LHCN-M2 (cell line): ENCODE measurements around the gene ELAPOR2. TPM values are rescaled to one million over a fixed set of nuclear protein-coding genes. Genes with fewer than 3 reads are reported as not detected.
"Not testable (repeated sequence)": the region's sequence is repeated elsewhere in the genome, so short reads cannot be mapped to it uniquely, and the experiment has no call there.

ENCODE experiments used
- DNase-seq: peaks from one replicate; pipeline ENCODE4 v3.0.0-alpha.2; 2012; ENCODE audit warnings: low read depth
- polyA plus RNA-seq: library from polyadenylated mRNA; unstranded; fragments of >200 nt; gene quantifications from one replicate; pipeline ENCODE4 v1.2.1, GENCODE V29; 2012; ENCODE audit warnings: missing spikeins
- total RNA-seq: library from RNA; depleted of rRNA; stranded (reverse); fragments of >200 nt; gene quantifications from 2 replicates; pipeline ENCODE4 v1.2.3, GENCODE V29; 2014; rRNA removed

Gene ELAPOR2, protein sequence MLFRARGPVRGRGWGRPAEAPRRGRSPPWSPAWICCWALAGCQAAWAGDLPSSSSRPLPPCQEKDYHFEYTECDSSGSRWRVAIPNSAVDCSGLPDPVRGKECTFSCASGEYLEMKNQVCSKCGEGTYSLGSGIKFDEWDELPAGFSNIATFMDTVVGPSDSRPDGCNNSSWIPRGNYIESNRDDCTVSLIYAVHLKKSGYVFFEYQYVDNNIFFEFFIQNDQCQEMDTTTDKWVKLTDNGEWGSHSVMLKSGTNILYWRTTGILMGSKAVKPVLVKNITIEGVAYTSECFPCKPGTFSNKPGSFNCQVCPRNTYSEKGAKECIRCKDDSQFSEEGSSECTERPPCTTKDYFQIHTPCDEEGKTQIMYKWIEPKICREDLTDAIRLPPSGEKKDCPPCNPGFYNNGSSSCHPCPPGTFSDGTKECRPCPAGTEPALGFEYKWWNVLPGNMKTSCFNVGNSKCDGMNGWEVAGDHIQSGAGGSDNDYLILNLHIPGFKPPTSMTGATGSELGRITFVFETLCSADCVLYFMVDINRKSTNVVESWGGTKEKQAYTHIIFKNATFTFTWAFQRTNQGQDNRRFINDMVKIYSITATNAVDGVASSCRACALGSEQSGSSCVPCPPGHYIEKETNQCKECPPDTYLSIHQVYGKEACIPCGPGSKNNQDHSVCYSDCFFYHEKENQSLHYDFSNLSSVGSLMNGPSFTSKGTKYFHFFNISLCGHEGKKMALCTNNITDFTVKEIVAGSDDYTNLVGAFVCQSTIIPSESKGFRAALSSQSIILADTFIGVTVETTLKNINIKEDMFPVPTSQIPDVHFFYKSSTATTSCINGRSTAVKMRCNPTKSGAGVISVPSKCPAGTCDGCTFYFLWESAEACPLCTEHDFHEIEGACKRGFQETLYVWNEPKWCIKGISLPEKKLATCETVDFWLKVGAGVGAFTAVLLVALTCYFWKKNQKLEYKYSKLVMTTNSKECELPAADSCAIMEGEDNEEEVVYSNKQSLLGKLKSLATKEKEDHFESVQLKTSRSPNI
- total RNA-seq: 5.7 and 6.0 TPM in 2 replicates
- 2.7 TPM for polyA plus RNA-seq

- DNase-seq: peak; percentile 65
These were observed at the start of gene ELAPOR2 for GRCh38 chr7:87059525-87060287. Gene ELAPOR2, minus strand, starts transcription at chr7:87059654. Its CDS starts 141 bp downstream, at chr7:87059513.

DNA sequence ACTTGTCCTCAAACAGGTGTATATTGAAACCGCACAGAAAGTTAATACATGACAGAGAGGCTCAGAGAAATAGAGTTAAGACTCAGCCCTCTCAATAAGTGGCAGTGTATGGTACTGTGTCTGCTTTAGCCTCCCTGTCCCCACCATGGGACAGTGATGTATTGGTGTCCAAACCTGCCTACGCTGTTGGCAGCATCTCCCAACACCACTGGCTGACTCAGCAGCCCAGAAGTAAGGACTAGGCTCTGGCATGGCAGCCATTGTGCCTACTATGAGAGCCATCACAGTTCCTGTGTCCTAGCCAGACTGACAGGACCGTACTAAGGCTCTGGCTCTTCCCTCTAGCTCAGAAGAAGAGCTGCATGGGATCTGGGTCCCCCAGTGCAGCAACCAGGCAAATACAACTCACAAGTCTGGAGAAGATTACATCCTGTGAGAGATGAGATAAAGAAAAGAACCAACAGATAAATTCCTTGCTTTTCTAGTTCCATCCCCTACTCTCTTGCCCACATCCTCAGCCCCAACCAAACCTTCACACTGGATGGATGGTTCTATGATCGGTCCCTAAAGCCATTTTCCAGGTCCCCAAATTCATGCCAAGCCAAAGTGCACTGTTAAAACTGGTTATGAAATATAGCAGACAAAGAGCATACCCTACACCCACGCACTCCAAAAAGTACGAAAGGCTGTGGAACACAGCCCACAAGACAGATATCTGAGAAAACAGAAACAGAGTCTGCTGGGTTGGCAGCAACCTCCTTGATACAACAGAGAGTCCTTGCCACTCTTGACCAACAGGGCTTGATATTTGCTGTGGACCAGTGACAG, 48.7 kb upstream of the ELAPOR2 start:
- no peak for DNase-seq

DNA sequence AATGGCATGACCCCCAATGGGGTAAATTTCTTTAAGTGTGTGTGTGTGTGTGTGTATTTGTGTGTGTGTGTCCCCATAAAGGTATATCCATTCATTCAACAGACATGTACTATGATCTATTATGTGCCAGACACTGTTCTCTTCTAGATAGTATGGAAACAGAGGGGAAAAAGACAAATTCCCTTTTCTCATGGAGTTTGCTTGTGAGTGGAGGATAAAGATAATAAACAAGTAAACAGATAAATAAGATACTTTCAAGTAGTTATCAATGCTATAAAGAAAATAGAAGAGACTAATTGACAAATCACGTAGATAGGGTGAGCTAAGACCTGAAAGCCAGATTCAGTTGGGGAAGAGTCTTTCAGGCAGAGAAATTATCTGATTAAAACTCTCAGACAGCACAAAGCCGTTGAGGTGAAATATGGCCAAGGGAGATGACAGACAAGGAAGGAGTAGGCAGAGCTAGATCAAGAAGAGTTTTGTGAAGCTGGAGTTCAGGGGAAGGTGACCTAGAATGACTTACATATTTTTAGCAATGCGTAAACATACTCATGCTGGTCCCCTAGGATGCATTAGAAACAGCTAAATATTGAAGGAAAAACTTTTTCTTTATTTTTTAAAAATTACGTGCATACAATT, 47.6 kb upstream of the ELAPOR2 start:
- DNase-seq: no peak

GRCh38 chr7:87105401-87105800, 45.9 kb upstream of the ELAPOR2 start:
- no peak for DNase-seq

DNA sequence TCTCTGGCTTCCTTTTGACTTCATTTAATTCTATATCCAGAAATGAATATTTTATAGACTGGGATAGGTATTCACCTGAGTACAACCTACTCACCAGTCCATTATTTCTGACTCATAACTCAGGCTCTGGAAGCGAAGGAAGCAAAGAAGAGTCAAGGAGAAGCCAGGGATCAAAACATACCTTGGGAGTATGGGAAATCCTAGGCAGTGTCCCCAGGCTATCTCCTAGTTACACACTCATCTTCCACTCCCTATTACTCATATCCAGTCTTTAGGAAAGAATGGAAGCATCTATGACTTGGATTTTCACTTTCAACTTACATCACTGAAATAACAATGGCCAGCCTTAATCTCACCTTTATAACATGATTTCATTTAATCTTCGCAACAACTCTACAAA, 40.9 kb upstream of the ELAPOR2 start:
- DNase-seq: no peak

DNA sequence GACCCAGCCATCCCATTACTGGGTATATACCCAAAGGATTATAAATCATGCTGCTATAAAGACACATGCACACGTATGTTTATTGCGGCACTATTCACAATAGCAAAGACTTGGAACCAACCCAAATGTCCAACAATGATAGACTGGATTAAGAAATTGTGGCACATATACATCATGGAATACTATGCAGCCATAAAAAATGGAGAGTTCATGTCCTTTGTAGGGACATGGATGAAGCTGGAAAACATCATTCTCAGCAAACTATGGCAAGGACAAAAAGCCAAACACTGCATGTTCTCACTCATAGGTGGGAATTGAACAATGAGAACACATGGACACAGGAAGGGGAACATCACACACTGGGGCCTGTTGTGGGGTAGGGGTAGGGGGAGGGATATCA, 37.9 kb upstream of the ELAPOR2 start:
- DNase-seq: not testable (repeated sequence)

DNA sequence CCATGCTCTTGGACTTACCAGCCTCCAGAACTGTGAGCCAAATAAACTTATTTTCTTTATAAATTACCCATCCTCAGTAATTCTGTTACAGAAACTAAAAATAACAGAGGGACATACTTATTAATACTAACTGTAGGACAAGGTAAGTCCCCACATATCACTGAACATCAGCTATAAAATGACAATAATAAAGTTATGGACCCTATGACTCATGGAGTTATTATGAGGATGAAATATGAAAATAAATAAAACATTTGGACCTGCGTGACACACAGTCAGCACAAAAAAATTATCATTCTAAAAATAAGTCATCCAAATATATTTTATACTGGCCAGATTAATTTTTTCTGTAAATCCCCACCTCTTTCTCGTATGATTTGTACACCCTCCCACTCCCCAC, 34.9 kb upstream of the ELAPOR2 start:
- DNase-seq: no peak

- DNase-seq: no peak
These were observed 33.2 kb upstream of the ELAPOR2 start for GRCh38 chr7:87092568-87093091.

DNA sequence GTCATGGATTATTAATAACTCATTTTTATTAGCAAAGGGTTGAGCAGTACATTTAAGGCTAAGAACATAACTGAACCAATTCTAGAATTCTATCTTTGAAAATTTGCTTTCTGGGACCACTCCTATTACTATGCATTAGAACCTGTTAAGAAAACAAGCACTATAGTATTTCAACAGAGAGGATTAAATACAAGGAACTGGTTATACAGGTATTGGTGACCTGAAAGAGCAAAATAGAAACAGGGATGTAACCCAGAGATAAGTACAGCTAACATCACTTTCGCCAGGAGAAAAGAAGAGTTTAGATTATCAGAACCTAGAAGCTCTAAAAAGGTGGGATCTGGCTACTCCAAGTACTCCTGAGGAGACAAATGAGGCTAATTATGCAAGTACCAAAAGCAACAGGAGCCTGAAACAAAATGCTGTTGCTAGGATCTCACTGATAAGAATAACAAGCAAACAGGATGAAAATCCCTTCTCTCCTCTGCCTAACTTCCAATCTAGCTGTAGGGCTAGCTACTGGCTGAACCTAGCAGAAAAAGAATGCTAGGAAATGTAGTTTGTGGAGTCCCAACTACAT, 32.1 kb upstream of the ELAPOR2 start:
- no peak for DNase-seq

DNA sequence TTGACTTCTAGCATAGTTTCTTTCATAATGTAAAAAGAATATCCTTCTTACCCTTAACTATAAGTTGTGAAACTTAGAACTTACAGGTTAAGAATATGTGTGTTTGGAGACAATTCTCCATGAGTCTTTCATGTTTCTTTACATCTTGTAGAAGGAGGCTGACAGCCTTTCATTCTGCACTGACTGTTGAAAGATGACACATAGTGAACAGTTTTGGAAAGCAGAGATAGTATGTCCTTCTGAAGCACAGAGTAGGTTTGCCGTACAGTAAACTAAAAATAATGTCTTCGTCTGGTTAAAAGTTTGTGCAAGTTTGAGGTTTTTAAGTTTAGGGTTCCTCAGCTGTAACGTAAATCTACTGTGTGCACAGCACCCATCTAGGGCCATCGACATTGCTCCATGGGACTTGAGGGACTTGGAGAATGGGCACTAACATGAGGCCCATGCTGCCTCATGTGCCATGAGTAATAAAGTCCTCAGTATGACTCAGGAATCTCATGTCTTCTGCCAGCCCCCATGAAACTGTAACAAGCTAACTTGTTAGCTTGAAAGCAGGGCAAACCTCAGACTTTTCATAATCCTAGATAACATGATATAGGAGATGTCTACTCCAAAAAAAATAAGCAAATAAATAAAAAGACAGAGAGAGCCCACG, 24.5 kb upstream of the ELAPOR2 start:
- peak; percentile 9 for DNase-seq

DNA sequence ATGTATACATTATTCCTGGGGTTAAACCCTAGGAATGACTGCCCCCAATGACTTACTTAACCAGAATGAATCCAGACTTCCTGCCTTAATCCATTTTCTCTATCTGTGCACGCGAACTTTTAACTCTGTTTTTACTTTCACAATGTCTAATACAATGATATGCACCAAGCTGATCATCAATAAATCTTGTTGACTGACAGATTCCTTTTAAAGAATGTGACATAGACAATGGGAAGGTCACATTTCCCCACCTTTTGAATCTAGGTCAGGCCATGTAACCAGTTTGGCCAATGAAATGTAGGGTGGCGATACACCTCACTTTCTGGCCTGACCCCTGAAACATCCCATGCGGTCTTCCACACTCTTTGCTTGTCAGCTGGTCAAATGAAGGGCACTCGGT, 23.2 kb upstream of the ELAPOR2 start:
- no peak for DNase-seq

DNA sequence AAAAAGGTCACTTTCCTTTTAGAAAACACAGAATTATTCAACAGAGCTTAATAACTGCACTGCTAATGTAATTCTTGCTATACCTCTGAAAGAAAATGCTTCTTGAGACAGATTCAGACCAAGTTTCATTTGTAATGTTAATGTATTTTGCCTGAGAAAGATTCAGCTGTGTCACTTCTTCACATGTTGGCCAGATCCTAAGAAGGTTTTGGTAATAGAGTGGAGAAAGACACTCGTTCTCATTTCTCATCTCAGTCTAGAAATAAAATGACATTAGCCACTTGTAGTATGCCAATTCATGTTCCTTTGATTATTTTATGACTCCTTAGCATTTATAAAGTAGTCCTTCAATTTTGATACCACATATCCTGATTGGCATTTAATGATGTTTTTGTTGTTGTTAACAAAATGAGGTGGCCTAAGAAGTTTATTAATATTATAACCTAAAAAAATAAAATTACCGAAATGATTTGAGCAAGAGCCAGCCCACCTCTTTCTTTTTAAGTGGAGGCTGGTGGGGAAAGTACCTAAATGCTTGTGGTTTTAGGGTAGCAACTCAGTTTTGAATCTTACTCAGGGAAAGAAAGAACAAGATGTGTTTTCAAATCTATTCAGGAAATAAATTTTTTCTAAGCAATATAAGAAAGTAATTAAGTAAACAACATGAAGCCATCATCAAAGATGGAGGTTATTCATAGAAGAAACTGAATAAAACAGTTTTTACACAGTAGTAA, 16.4 kb upstream of the ELAPOR2 start:
- DNase-seq: no peak

DNA sequence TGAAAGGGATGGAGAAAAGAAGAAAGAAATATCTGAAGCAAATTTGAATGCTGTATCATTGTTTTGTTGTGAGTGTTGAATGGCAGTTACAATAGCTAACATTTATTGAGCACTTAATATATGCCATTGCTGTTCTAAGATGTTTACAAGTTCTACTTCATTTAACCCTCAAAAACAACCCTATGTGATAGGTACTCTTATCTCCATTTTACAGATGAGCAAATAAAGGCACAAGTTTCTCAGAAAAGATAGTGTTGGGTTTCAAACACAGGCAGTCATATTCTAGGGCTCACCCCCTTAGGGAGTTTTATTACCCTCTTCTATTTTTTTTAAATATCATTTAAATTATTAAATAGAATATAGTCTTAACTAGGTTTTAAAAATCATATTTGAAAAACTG, 8.3 kb upstream of the ELAPOR2 start:
- DNase-seq: no peak

DNA sequence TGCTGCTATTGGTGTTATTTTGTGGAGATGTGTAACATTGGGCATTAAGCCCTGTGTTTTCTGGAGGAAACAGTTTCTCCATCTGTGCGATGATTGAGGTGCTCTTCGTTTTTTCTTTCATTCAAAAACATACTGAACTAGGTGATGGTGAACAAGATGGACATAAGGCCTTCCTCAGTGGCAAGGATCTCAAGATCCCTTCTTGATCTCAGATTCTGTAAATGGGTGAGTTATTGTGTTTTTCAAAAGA, 759 bp upstream of the ELAPOR2 start:
- DNase-seq: no peak

DNA sequence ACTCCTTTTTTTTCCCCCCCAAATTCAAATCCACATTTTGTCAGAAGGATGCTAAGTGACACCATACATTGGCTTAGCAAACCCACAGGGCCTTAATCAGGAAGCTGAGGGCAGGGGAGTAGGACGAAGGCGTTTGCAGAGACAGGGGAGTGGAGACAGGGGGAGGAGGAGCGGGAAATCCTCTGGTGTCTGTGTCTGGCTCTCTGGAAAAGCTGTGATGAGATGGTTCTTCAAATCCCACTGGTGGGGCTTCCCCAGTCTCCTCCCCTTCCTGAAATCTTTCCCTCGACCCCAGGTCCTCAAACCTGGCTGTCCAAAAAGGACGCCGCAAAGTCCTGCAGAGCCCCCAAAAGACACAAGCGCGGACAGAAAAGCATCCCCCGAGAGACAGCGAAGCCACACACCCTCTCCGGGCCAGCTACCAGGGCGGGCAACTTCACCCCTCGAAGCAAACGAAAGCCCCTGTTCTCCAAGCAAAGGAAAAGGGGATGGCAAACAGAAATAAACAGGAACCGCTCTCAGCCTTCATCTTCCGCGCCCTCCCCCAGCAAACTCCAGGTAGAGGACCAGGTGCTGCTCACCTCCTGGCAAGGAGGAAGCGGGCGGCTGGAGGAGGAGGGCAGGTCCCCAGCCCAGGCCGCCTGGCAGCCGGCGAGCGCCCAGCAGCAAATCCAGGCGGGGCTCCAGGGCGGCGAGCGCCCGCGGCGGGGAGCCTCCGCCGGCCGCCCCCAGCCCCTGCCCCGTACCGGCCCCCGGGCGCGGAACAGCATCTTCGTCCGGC, 520 bp downstream of the ELAPOR2 start:
- no peak for DNase-seq

- DNase-seq: no peak
These were observed 2.2 kb downstream of the ELAPOR2 start for GRCh38 chr7:87057210-87057609.

- no peak for DNase-seq
These were observed 3.1 kb downstream of the ELAPOR2 start for GRCh38 chr7:87056346-87056745.

DNA sequence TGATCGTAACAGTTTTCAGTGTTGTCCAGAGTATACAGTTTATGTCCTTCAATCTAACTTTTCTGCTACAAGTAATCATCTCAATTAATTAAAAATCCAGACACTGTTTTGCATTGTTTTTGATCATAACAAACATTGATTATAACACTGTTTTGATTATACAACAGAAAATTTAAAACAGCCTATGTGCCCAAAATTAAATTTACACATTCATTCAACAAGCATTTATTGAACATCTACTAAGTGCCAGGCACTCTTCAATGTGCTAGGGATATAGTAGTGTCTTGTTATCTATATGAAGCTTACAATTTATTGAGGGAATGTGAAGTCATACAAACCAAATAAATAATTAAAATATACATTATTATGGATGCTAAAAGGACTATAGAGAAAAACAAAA, 10.6 kb downstream of the ELAPOR2 start:
- DNase-seq: no peak
